ENCODE measurements around the gene KRTAP12-3. TPM values are rescaled to one million over a fixed set of nuclear protein-coding genes. Genes with fewer than 3 reads are reported as not detected.

Gene KRTAP12-3
- total RNA-seq, 1 donor from 2014 or later: not detected

- H3K27me3 Mint-ChIP-seq (ENCODE audit: insufficient read depth, low read depth): peaks cover 79% of the 10 kb centered on the region
- H3K4me1 Mint-ChIP-seq: peaks cover 56% of the 10 kb centered on the region
- Histone ChIP-seq H4K20me1 (ENCODE audit: low read depth) (peaks cover 22% of the 10 kb centered on the region), H3K4me3 (peak overlapping the region; percentile 22), H3K4me2 (peak overlapping the region; percentile 69), H3K36me3 (no peaks in the 10 kb centered on the region), H3K4me1 (peaks cover 56% of the 10 kb centered on the region), H3K9me3 (ENCODE audit: low read depth) (no peaks in the 10 kb centered on the region), H2AFZ (replicated peaks) (no peak overlapping the region), H3K27me3 (peaks cover 84% of the 10 kb centered on the region), H3K79me2 (ENCODE audit: low read depth) (no peaks in the 10 kb centered on the region), H3K27ac (no peak overlapping the region), H3F3A (ENCODE audit: low read depth) (peaks cover 9% of the 10 kb centered on the region), H3K9ac (no peak overlapping the region)
- no peak for DNase-seq (ENCODE audit: low spot score)
- TF ChIP-seq CTCF (IDR thresholded peaks at IDR 0.05) (no peak), EZH2phosphoT487 (IDR thresholded peaks at IDR 0.05) (no peak), EZH2 (IDR thresholded peaks at IDR 0.05) (no peak)
- H3K27ac Mint-ChIP-seq: no peak overlapping the region
- H3K9me3 Mint-ChIP-seq: peaks cover 2% of the 10 kb centered on the region
- peak overlapping the region; percentile 57 for H3K4me3 Mint-ChIP-seq
- H3K36me3 Mint-ChIP-seq: no peaks in the 10 kb centered on the region
Observed at GRCh38 chr21:44706026-44706705, 48.4 kb downstream of the KRTAP12-3 start.

- Histone ChIP-seq H3K27ac (no peak overlapping the region), H4K20me1 (ENCODE audit: low read depth) (peaks cover 29% of the 10 kb centered on the region), H3K4me1 (peaks cover 58% of the 10 kb centered on the region), H3K27me3 (peaks cover 92% of the 10 kb centered on the region), H3K9ac (no peak overlapping the region), H3K4me2 (peak overlapping the region; percentile 69), H3F3A (ENCODE audit: low read depth) (peaks cover 9% of the 10 kb centered on the region), H3K36me3 (no peaks in the 10 kb centered on the region), H3K4me3 (peak overlapping the region; percentile 22), H2AFZ (replicated peaks) (no peak overlapping the region), H3K9me3 (ENCODE audit: low read depth) (no peaks in the 10 kb centered on the region), H3K79me2 (ENCODE audit: low read depth) (no peaks in the 10 kb centered on the region)
- no peaks in the 10 kb centered on the region for H3K36me3 Mint-ChIP-seq
- peaks cover 2% of the 10 kb centered on the region for H3K9me3 Mint-ChIP-seq
- peaks cover 79% of the 10 kb centered on the region for H3K27me3 Mint-ChIP-seq (ENCODE audit: insufficient read depth, low read depth)
- no peak overlapping the region for H3K27ac Mint-ChIP-seq
- peaks cover 52% of the 10 kb centered on the region for H3K4me1 Mint-ChIP-seq
- peak overlapping the region; percentile 62 for H3K4me3 Mint-ChIP-seq
- DNase-seq (ENCODE audit: low spot score): peak; percentile 51
- TF ChIP-seq EZH2phosphoT487 (IDR thresholded peaks at IDR 0.05): peak; percentile 93
- peak; percentile 98 for TF ChIP-seq EZH2 (IDR thresholded peaks at IDR 0.05)
- TF ChIP-seq CTCF (IDR thresholded peaks at IDR 0.05): no peak
Observed at GRCh38 chr21:44706706-44707581, 49.2 kb downstream of the KRTAP12-3 start.

Small RNAs within 50 kb of the gene (small RNA-seq; reads per million reads assigned to genes)
- not detected for gene KRTAP12-6P

Other genes starting within 250 kb of the KRTAP12-3 start
- gene LRRC3, start 202.4 kb upstream of the KRTAP12-3 start, total RNA-seq (ENCODE audit: low replicate concordance): 2.5 and 4.9 TPM in 2 replicates
- not detected in 2 replicates for gene KRTAP10-1, start 117.7 kb upstream of the KRTAP12-3 start, total RNA-seq (ENCODE audit: low replicate concordance)
- not detected in 2 replicates for gene KRTAP10-2, start 106.4 kb upstream of the KRTAP12-3 start, total RNA-seq (ENCODE audit: low replicate concordance)
- not detected in 2 replicates for gene KRTAP10-3, start 99.1 kb upstream of the KRTAP12-3 start, total RNA-seq (ENCODE audit: low replicate concordance)
- not detected in 2 replicates for gene KRTAP10-4, start 84.2 kb upstream of the KRTAP12-3 start, total RNA-seq (ENCODE audit: low replicate concordance)
- gene KRTAP10-5, start 77.3 kb upstream of the KRTAP12-3 start, total RNA-seq (ENCODE audit: low replicate concordance): not detected in 2 replicates
- gene KRTAP10-6, start 65.4 kb upstream of the KRTAP12-3 start, total RNA-seq (ENCODE audit: low replicate concordance): not detected in 2 replicates
- not detected in 2 replicates for gene KRTAP10-7, start 57.3 kb upstream of the KRTAP12-3 start, total RNA-seq (ENCODE audit: low replicate concordance)
- not detected in 2 replicates for gene KRTAP10-8, start 45.9 kb upstream of the KRTAP12-3 start, total RNA-seq (ENCODE audit: low replicate concordance)
- gene KRTAP10-9, start 30.8 kb upstream of the KRTAP12-3 start, total RNA-seq (ENCODE audit: low replicate concordance): not detected in 2 replicates
- not detected in 2 replicates for gene KRTAP10-10, start 20.6 kb upstream of the KRTAP12-3 start, total RNA-seq (ENCODE audit: low replicate concordance)
- gene KRTAP10-11, start 11.5 kb upstream of the KRTAP12-3 start, total RNA-seq (ENCODE audit: low replicate concordance): not detected in 2 replicates
- gene KRTAP12-4, start 3.3 kb upstream of the KRTAP12-3 start, total RNA-seq (ENCODE audit: low replicate concordance): not detected in 2 replicates
- not detected in 2 replicates for gene KRTAP12-2, start 9.0 kb downstream of the KRTAP12-3 start, total RNA-seq (ENCODE audit: low replicate concordance)
- not detected in 2 replicates for gene KRTAP12-1, start 24.2 kb downstream of the KRTAP12-3 start, total RNA-seq (ENCODE audit: low replicate concordance)
- not detected in 2 replicates for gene KRTAP10-12, start 39.2 kb downstream of the KRTAP12-3 start, total RNA-seq (ENCODE audit: low replicate concordance)
- gene TSPEAR, start 53.6 kb downstream of the KRTAP12-3 start, total RNA-seq (ENCODE audit: low replicate concordance): not detected in 2 replicates
- gene UBE2G2, start 143.9 kb downstream of the KRTAP12-3 start, total RNA-seq (ENCODE audit: low replicate concordance): 76.7 and 83.1 TPM in 2 replicates
- gene SUMO3, start 160.1 kb downstream of the KRTAP12-3 start, total RNA-seq (ENCODE audit: low replicate concordance): 117 and 135 TPM in 2 replicates
- 162 and 192 TPM in 2 replicates for gene PTTG1IP, start 215.8 kb downstream of the KRTAP12-3 start, total RNA-seq (ENCODE audit: low replicate concordance)